IPS-11a (cell line): ENCODE results near the gene OR2K2.
"Not testable (repeated sequence)": the region's sequence is repeated elsewhere in the genome, so short reads cannot be mapped to it uniquely, and the experiment has no call there.

Experiments
- H3K4me3 ChIP-seq: one replicate; pipeline ENCODE4 v1.5.1; 2013; ENCODE audit warnings: low read depth, low read length, control low read depth

The OR2K2 gene

DNA sequence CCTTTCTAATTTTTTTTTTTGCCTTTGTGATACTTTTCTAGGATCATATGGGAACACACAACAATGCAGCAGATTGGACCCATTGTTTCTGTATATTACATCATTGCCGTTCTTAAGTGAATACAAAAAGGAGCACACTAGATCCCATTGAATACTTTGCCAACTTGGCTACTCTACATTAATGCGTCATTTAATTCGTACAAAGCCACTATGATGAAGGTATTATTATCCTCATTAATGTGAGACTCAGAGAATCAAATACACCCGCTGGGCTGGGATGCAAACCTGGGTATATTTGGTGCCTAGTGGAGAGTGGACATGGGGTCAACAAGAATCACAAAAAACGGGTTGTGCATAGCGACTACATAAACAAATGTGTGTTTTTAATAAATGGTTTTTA, 31.9 kb downstream of the OR2K2 start:
- H3K4me3 ChIP-seq: no peak overlapping the region

DNA sequence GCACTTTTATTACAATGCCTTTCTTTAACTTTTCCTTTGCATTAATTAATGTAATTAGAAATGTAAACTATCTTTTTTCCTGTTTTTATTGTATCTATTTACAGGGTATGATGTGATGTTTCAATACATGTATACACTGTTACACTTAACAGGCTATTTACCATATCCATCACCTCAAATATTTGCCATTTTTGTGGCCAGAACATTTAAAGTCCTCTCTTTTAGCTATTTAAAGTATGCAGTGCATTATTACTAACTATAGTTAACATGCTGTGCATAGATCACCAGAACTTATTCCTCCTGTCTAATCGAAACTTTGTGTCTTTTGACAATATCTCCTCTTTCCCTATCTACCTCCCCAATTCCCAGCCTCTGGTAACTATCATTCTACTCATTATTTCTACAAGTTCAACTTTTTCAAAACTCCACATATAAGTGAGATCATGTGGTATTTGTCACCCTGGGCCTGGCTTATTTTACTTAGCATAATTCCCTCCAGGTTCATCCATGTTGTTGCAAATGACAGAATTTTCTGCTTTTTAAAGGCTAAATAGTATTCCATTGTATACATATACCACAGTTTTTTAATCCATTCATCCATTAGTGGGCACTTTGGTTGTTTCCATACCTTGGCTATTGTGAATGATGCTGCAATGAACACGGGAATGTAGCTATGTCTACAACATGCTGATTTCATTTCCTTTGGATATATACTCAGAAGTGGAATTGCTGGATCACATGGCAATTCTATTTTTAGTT, 32.8 kb downstream of the OR2K2 start:
- no peak overlapping the region for H3K4me3 ChIP-seq

- no peak overlapping the region for H3K4me3 ChIP-seq
Observed at GRCh38 chr9:111294691-111295451, 35.2 kb downstream of the OR2K2 start.

- no peak overlapping the region for H3K4me3 ChIP-seq
Observed at GRCh38 chr9:111287127-111287526, 42.9 kb downstream of the OR2K2 start.

DNA sequence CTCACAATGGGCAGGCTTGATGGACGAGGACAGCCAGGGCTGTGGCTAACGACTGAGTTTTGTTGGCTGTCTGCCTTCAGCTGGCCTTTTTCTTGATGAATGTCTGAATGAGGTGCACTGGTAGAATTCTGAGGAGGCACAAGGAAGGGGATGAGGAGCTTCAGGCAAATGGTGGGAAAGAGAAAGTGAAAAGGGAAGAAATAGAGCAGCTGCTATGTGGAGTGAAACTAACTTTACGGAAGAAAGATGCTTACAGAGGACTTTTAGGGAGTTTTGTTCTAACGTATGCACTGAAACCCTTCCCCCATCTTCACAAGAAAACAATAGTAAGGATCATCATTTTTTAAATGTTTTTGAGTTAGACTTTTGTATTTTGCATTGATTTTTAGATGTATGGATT, 45.3 kb downstream of the OR2K2 start:
- no peak overlapping the region for H3K4me3 ChIP-seq

DNA sequence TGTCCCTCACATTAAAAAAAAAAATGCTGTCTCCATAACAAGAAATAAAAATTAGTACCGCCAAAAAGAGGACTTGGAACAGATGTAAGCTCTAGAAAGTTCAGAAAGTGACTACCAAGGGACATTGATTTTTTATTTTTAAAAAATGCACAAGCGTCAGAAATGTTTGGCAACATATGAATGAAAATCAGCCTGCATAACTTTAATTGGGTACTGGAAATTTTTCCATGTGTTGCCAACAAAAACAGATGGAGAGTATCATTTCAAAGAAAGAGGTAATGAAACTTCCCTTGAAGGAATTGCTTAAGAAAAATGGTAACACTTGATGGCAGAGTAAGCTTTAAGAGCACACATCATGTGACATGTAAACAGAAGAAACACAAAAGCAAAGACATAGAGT, 47.2 kb downstream of the OR2K2 start:
- H3K4me3 ChIP-seq: no peak overlapping the region

- H3K4me3 ChIP-seq: not testable (repeated sequence)
Observed at GRCh38 chr9:111280795-111281194, 49.2 kb downstream of the OR2K2 start.
